HG03095 (cell line): Measurements from ENCODE around the gene CDH13.

ENCODE experiments used
- ATAC-seq: cut with Tn5 transposase; IDR thresholded peaks from one replicate; pipeline ENCODE4 v1.9.1; 2021; ENCODE audit warnings: moderate library complexity; ENCODE audit not compliant: unreplicated experiment

The CDH13 gene

GRCh38 chr16:82772215-82772614, 145.4 kb downstream of the CDH13 start:
- no peak for ATAC-seq

DNA sequence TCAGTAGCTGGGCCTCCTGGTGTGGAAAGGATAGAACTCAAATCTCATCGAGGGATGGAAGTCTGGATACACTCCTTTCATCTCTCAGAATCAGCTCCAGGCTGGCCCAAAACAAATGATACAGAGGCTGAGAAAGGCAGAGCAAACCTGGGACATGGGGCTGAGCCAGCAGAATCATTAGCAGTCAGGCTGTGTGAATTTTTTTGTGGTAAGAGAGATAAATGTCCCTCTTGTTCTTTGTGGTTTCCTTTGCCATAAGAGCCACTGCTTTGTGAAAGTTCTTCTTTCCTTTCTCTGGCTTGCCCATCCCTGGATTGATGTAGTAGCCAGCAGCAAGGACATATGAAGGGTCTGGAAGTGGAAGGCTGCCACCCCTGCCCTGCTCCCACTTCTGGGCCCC, 146.2 kb downstream of the CDH13 start:
- ATAC-seq: no peak

DNA sequence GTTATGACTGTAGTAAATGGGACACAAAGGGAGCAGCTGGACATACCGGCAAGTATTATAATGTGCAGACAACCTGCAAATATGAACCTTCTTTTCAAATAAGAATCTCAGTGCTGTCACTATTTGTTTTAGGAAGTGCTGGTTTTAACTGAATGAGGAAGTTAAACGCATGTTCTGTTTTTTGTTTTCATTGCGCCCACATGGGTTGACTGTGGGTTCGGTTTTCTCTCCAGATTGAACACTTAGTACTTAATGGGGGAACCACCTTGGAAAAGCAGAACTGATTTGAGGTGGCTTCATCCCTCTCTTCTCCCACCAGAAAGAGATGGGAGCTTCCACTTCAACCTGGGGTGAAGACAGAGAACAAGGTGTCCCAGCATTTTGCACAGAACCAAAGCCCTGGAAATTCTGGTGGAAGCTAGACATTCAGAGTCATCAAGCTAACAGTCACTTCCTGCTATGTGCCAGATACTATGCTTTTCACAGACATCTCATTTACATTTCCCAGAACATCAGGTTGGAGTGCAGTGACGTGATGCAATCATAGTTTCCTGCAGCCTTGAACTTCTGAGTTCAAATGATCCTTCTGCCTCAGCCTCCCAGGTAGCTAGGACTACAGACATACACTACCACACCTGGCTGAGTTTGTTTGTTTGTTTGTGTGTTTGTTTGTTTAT, 149.8 kb downstream of the CDH13 start:
- ATAC-seq: no peak

DNA sequence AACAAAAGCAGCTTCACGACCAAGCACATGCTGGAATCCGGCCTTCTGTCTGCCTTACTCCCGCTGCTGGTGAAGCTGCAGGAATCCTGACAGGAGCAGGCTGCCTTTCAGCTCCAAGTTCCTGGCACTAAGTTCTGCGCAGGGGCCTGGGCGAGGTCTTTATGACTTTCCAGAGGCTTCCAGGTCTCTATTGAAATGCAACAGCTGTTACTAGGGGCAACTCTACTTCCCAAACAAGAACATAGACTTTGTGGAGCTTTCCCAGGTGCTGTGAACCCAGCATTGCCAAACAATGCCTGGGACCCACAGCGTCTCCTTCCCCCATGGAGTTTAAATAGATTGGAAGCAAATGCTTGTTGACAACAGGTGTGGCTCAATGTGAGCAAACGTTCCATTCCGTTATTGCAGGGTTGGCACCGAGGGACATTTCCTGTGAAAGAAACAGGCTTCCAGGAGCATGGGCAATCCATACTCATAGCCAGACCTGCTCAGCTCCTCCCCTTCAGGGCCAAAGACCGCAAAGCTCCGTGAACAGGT, 156.0 kb downstream of the CDH13 start:
- no peak for ATAC-seq

DNA sequence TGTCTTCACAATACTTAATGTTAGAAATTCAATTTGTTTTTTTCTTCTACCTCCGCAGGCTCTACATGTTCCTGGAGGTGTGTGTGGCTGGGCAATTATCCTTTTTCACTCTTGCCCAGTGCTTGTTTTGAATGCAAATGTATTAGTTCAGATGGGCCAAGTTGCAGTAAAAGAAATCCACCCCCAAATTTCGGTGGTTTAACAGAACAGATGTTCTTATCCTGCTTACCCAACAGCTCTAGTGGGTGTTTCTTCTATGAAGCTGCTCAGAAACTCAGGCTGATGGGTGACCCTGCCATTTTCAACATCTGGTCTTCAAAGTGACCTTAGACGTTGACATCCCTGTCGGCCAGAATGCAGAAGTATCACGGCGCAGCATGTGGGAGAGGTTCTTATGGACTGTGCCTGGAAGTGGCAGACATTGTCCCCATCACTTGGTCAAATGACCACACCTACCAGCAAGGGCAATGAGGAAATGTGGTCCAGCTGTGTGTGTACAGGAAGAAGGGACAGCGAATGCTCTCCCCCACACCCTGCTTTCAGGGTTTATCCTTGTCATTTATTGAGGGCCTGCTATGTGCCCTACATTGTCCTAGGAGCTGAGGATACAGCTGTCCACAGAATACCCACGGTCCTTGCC, 157.3 kb downstream of the CDH13 start:
- no peak for ATAC-seq

GRCh38 chr16:82784573-82784968, 157.8 kb downstream of the CDH13 start:
- ATAC-seq: no peak

DNA sequence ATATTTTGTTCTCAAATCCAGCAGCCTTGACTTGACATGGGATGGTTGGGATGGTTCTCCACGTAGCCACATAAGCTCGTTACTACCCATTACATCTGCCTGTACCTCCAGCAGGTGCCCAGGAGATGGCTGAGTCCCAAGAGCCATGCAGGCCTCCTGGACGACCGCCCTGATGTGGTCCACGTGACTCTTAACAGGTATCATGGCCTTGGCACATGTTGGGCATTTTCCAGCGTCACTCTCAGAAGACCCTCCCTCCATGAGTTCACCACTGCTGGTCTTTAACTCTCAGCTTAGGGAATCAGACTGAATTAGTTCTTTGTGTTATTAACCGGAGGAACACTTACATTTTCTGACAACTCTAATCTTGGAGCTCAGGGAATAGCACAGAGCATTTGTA, 161.5 kb downstream of the CDH13 start:
- ATAC-seq: no peak

GRCh38 chr16:82788919-82789318, 162.2 kb downstream of the CDH13 start:
- no peak for ATAC-seq

DNA sequence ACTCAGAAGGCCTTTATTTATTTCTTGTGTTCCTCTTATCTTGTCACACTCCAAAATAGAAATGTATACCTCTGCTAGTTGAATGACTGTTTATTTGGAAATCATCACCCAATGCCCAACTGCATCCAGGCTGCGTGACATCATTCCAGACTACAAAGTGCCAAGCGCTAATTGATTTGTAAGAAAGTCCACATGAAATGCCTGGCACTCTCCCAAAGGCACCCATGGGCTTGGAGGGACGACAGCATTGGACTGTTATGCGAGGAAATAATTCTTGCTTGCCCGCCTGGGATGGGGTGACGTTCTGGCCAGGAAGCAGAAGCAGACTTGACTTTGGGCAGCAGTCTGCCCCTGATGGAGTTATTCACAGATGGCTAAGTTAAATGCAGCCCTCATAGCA, 165.9 kb downstream of the CDH13 start:
- no peak for ATAC-seq

DNA sequence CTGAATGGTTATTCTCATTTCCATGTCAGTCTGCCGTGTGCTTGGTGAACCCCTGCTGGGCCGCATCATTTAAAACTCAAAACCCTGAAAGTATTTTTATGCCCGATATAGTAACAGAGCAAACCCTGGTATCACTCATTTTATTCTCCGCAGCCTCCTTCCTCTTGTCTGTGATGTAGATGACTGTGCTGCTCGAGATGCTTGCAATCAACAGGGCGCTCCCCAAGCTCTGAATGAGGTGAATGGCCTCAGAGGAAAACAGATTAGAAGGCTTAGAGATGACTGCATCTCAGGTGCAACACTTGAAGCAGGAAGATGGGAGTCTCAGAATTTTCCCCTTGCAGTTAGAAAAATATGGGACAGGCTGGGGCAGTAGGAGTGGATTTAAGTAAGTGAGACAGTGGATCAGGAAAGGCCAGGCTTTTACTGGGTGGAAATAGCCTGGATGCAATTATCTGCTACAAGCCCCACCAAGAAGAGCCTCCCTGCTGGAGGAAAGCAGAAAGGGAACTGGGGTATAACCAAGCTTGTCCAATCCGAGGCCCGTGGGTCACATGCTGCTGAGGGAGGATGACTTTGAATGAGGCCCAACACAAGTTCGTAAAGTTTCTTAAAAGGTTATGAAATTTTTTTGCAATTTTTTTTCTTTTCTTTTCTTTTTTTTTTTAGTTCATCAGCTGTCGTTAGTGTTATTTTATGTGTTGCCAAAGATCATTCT, 166.9 kb downstream of the CDH13 start:
- ATAC-seq: no peak

- ATAC-seq: no peak
Observed at GRCh38 chr16:82796047-82796446, 169.3 kb downstream of the CDH13 start.

DNA sequence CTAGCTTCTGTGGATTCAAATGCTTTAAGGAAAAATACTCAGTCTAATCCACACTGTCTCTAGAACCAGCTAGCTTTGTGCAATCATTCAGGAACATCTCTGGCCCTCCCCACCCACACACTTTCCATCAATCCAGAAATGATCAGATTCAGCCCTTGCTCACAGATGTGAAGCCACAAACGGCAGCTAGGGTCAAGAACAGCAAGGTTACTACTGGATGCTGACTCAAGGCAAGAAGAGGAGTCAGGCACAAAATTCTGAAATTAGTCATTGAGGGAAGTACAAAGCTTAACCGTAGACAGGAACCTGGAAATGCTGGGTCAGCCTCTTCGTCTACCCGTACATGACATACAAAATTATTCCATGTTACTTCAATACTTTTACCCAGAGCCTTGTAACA, 174.6 kb downstream of the CDH13 start:
- ATAC-seq: no peak

DNA sequence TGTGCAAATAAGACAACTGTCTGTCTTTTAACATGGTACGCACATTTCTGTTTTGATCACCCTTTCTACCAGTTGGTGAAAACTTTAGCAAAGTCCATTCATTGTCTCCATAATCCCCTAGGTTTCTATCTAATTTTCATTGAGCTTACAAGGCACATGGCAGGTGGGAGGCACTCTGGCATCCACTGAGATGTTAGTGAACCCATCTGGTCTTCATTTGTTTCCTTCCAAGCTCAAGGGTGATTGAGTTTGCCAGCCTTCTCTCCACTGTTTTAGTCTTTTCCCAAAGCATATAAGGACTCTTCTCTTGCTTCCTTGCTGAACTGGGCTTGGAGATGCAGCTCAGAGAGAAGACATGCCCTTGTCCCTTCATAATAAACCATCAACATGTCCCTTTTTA, 179.1 kb downstream of the CDH13 start:
- ATAC-seq: no peak

DNA sequence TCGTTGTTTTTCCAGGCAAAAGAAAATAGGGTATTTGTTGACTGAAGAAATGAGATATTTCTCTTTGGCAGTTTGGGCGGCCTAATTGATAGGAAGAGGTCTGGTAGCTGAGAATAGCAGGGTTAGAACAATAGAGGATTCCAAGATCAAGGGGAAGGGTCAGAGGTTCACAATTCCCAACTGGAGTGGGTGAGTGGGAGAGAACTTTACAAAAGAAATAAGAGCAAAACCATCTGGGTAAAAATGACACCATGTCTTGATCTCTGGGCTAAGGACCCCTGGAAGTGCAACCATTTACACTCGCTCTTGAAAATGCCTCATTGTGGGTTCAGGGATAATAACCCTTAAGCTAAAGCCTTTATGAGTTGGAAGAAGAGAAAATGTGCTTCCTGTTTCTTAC, 180.5 kb downstream of the CDH13 start:
- no peak for ATAC-seq

DNA sequence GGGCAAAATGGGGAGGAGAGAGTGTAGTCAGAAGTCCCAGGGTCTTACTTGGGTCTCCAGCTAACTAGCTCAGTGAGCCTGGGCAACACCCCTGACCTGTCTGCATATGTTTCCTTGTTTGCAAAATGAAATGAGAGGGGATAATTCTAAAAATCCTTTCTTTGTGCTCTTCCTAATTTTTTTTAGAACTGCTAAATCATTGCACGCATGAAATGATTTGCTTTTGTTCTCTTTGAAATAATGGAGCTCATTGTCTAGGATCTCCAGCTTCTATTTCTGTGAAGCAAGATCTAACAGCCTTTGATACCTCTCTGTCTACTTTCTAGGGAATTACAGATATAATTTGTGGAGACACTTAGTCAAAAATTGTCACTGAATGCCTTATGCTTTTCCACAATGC, 181.3 kb downstream of the CDH13 start:
- ATAC-seq: no peak

DNA sequence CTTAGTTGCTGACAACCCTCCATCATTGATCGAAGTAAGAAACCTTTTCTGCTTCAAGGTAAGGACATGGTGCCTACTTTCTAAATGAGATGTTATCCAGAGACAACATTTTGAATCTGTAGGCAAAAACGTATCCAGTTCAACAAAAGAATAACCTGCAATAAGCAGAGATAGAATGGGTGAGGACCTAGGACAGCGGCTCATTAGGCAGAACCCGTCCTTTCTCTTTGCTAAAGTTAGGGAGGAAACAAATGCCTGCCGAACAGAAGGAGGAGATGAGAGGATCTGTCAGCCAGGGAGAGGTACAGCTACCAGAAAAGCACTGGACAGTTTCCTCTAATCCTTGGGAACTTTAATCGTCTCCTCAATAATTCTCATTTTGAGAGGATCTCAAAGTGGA, 183.3 kb downstream of the CDH13 start:
- ATAC-seq: no peak

DNA sequence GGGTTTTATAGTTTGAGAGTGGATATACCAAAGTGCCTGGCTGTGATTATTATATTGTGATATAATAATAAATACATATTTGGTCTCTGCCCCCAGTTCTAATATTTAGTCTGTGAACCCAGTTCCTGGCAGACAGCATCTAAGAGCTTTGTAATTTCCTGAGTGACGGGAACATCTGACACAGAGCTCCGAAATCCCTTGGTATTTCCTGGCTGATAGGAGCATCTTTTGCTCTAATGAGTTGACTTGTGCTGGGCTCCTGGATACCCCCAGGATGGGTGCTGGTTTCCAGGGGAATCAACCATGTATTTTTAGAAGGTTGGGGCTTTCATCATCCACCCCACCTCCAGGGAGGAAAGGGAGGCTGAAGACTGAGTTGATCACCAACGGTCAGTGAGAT, 187.3 kb downstream of the CDH13 start:
- no peak for ATAC-seq

- ATAC-seq: no peak
Observed at GRCh38 chr16:82819286-82819685, 192.5 kb downstream of the CDH13 start.

DNA sequence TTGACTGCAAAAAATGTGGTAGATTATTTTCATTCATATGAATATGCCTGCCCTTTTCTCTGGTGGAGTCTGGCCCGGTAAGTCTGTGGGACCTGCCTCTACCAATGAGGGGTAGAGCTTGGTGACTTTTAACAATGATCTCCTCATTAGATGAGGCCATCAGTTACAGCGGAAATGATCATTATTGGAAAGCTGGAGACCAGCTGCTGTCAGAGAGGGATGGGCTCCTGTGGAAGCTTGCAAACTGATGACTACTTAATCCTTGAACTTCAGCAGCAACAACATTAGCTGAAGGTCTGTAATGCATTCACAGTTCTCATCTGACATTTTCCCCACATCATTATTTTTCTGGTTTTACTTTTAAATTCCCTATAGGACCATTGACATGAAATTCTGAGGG, 194.1 kb downstream of the CDH13 start:
- ATAC-seq: no peak

DNA sequence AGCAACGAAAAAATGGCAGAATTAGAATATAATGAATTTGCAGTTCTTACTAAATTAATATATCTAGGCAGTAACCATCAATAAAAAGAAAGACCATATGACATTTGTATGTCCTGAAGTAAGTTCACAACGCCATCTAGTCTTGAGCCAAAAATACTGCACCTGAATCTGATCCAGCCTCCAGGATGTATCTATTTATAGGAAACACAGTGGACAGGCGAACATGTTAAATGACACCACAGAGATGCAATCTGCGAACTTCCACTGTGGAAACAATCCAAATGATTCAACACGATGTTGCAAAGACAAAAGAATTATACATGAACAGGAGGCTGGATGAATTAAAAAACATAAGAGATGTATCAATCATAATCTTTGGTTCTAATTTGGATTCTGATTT, 197.6 kb downstream of the CDH13 start:
- ATAC-seq: no peak

- ATAC-seq: no peak
Observed at GRCh38 chr16:82829301-82829700, 202.5 kb downstream of the CDH13 start.

DNA sequence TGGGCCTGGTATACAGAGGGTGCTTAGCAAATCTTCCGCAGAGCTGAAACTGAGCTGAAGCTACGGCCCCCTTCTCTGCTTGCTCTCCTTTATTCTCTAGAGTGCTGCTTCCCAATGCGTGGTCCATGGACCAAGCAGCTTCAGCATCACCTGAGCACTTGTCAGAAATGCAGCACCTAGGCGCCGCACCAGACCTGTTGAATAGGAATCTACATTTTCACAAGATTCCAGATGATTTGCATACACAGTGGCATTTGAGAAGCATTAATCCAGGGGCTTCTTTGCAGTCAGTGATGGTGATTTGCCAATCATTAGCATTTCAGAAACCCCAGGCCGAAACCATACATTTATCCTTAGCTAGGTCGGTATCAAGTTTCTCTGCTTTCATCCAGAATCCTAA, 204.2 kb downstream of the CDH13 start:
- no peak for ATAC-seq
